HCT116 (cell line): ENCODE results near the gene TMIE. TPM values are rescaled to one million over a fixed set of nuclear protein-coding genes. Genes with fewer than 3 reads are reported as not detected.
A peak's percentile ranks its signal among the peaks of the same experiment; 100 is the strongest.

ENCODE experiments used
- ATAC-seq: fragments of 200-7000 bp; cut with Tn5 transposase; 2 replicates; pipeline ENCODE4 v1.9.1; 2020; ENCODE audit warnings: mild to moderate bottlenecking, moderate library complexity
- BruUV-seq: library from RNA; stranded (reverse); fragments of 400-500 nt; replicated peaks from 2 replicates; lab custom pipeline; 2021; lab: Mats Ljungman, UMichigan
- CTCF ChIA-PET: fragments of 300-600 bp; sonication (Branson Sonifier 250); formaldehyde crosslinking; loops from one replicate; lab custom pipeline; 2021; ENCODE audit warnings: antibody characterized with exemption; lab: Charles Lee
- POLR2A ChIA-PET: fragments of 300-600, 350-600 bp; sonication (Branson Sonifier 250); formaldehyde crosslinking; loops from one replicate; lab custom pipeline; 2021; ENCODE audit warnings: antibody characterized with exemption; lab: Charles Lee
- RAD21 ChIA-PET, 2 experiments: fragments of 300-600 bp; sonication (Branson Sonifier 250); formaldehyde crosslinking; loops; one replicate each; lab custom pipeline; 2023; ENCODE audit warnings: low total read pairs in 2 of 2; ENCODE audit not compliant: uncharacterized antibody in 2 of 2, unreplicated experiment in 2 of 2, low non-redundant PET in 1 of 2; lab: Charles Lee
- DNase-seq: peaks from one replicate; pipeline ENCODE4 v3.0.0-alpha.2; 2010; ENCODE audit warnings: low read depth, low spot score
- H2AFZ ChIP-seq: fragments of 200-600 bp; shearing (Covaris generic), sonication (generic); 2 replicates; pipeline ENCODE4 v1.6.1; 2017; ENCODE audit warnings: low read depth, mixed run types, mixed read lengths, antibody characterized with exemption, low read length; ENCODE audit not compliant: poor library complexity, severe bottlenecking
- H3K27ac ChIP-seq: 2 replicates; pipeline ENCODE4 v1.5.1; 2012; ENCODE audit warnings: low read depth, low read length
- H3K27me3 ChIP-seq: fragments of 200-600 bp; sonication (generic); 2 replicates; pipeline ENCODE4 v1.6.1; 2016; ENCODE audit warnings: mixed run types, low read length, mixed read lengths; ENCODE audit not compliant: insufficient read depth
- H3K36me3 ChIP-seq, 2 experiments: fragments of 200-500 bp in 1 of 2; fragments of 200-600 bp in 1 of 2; sonication (Bioruptor generic) in 1 of 2; sonication (generic) in 1 of 2; 2 replicates each; pipeline versions ENCODE4 v1.5.1 to v1.6.1; 2014 to 2016; ENCODE audit warnings: low read length in 2 of 2, inconsistent platforms in 1 of 2, mixed read lengths in 1 of 2, mixed run types in 1 of 2; ENCODE audit not compliant: insufficient read depth in 2 of 2, control insufficient read depth in 1 of 2
- H3K4me1 ChIP-seq, 2 experiments: fragments of 200-600 bp in 1 of 2; sonication (generic) in 1 of 2; 2 replicates each; pipeline versions ENCODE4 v1.5.1 to v1.6.1; 2012 to 2017; ENCODE audit warnings: low read length in 2 of 2, inconsistent platforms in 1 of 2, mild to moderate bottlenecking in 1 of 2, mixed read lengths in 1 of 2, mixed run types in 1 of 2, moderate library complexity in 1 of 2; ENCODE audit not compliant: insufficient read depth in 2 of 2, control insufficient read depth in 1 of 2
- H3K4me2 ChIP-seq: fragments of 200-600 bp; sonication (generic); 2 replicates; pipeline ENCODE4 v1.6.1; 2017; ENCODE audit warnings: mixed run types, low read length, mixed read lengths
- H3K4me3 ChIP-seq, 2 experiments: fragments of 200-600 bp in 1 of 2; sonication (generic) in 1 of 2; replicated peaks in 1 of 2; 2 replicates each; pipeline ENCODE4 v1.5.1; 2011 to 2016; ENCODE audit warnings: low read length in 2 of 2, control low read depth in 1 of 2, low read depth in 1 of 2, mild to moderate bottlenecking in 1 of 2, mixed read lengths in 1 of 2, mixed run types in 1 of 2
- H3K79me2 ChIP-seq: fragments of 200-600 bp; sonication (generic); 2 replicates; pipeline ENCODE4 v1.6.1; 2017; ENCODE audit warnings: mild to moderate bottlenecking, mixed run types, low read length, moderate library complexity, mixed read lengths; ENCODE audit not compliant: insufficient read depth
- H3K9ac ChIP-seq: fragments of 200-600 bp; sonication (generic); 2 replicates; pipeline ENCODE4 v1.6.1; 2016; ENCODE audit warnings: low read length, mixed read lengths
- H3K9me2 ChIP-seq: fragments of 200-600 bp; sonication (generic), shearing (Covaris generic); 2 replicates; pipeline ENCODE4 v1.6.1; 2017; ENCODE audit warnings: mixed run types, mild to moderate bottlenecking, moderate library complexity; ENCODE audit not compliant: insufficient read depth
- H3K9me3 ChIP-seq, 2 experiments: fragments of 200-500 bp in 1 of 2; fragments of 200-600 bp in 1 of 2; sonication (Bioruptor generic) in 1 of 2; sonication (generic) in 1 of 2; 2 replicates each; pipeline ENCODE4 v1.6.1; 2014 to 2017; ENCODE audit warnings: low read length in 2 of 2, mixed read lengths in 2 of 2, inconsistent platforms in 1 of 2, low read depth in 1 of 2, mild to moderate bottlenecking in 1 of 2, mixed run types in 1 of 2, moderate library complexity in 1 of 2; ENCODE audit not compliant: control insufficient read depth in 1 of 2, insufficient read depth in 1 of 2
- H4K20me1 ChIP-seq: fragments of 200-600 bp; sonication (generic), shearing (Covaris generic); 2 replicates; pipeline ENCODE4 v1.6.1; 2017; ENCODE audit warnings: mixed run types, mild to moderate bottlenecking, moderate library complexity; ENCODE audit not compliant: insufficient read depth
- ATF3 ChIP-seq: IDR thresholded peaks from 2 replicates; pipeline ENCODE4 v1.6.1; 2012
- CEBPB ChIP-seq: IDR thresholded peaks from 2 replicates; pipeline ENCODE4 v1.6.1; 2012; ENCODE audit warnings: low read depth
- ELF1 ChIP-seq: IDR thresholded peaks from 2 replicates; pipeline ENCODE4 v1.6.1; 2012; ENCODE audit warnings: low read depth, borderline replicate concordance
- EZH2 ChIP-seq: fragments of 200-600 bp; sonication (generic); IDR thresholded peaks from 2 replicates; pipeline ENCODE4 v1.6.1; 2017; ENCODE audit warnings: antibody characterized with exemption, mixed run types
- POLR2A ChIP-seq: IDR thresholded peaks from 2 replicates; pipeline ENCODE4 v1.7.0; 2011; ENCODE audit warnings: borderline replicate concordance; ENCODE audit not compliant: insufficient read depth, insufficient read length; ENCODE audit errors: extremely low read depth
- SIN3A ChIP-seq: IDR thresholded peaks from 2 replicates; pipeline ENCODE4 v1.6.1; 2012; ENCODE audit warnings: low read depth
- SP1 ChIP-seq: IDR thresholded peaks from 2 replicates; pipeline ENCODE4 v1.6.1; 2012; ENCODE audit warnings: low read depth
- ZFX ChIP-seq: fragments of 450-650 bp; IDR thresholded peaks from 2 replicates; pipeline ENCODE4 v1.6.1; 2017
- ZNF274 ChIP-seq: fragments of 200-500 bp; sonication (Bioruptor generic); IDR thresholded peaks from 2 replicates; pipeline ENCODE4 v1.6.1; 2014; ENCODE audit warnings: mild to moderate bottlenecking, low read depth, low read length, inconsistent platforms
- intact Hi-C: fragments of 100-400 bp; cut with micrococcal nuclease; formaldehyde crosslinking; loops from 2 replicates; pipeline ENCODE4 v1.10.0; 2022
- total RNA-seq: library from RNA; stranded (reverse); gene quantifications from one replicate; pipeline ENCODE4 v1.2.1, GENCODE V29; 2021; ENCODE audit not compliant: unreplicated experiment
- TF ChIP-seq, protein P1 (sequence below), 3 experiments: fragments of 200-600 bp in 1 of 3; sonication (generic) in 1 of 3; IDR thresholded peaks in 2 of 3; conservative IDR thresholded peaks in 1 of 3; 2 replicates each; pipeline ENCODE4 v1.5.1; 2012 to 2017; ENCODE audit warnings: low read depth in 2 of 3, low read length in 2 of 3, antibody characterized with exemption in 1 of 3, borderline replicate concordance in 1 of 3, control low read depth in 1 of 3, mild to moderate bottlenecking in 1 of 3, mixed read lengths in 1 of 3, mixed run types in 1 of 3, moderate library complexity in 1 of 3; ENCODE audit not compliant: insufficient read depth in 1 of 3

Gene TMIE
- total RNA-seq, 1 experiment from 2014 or later, result 0.74 TPM

DNA sequence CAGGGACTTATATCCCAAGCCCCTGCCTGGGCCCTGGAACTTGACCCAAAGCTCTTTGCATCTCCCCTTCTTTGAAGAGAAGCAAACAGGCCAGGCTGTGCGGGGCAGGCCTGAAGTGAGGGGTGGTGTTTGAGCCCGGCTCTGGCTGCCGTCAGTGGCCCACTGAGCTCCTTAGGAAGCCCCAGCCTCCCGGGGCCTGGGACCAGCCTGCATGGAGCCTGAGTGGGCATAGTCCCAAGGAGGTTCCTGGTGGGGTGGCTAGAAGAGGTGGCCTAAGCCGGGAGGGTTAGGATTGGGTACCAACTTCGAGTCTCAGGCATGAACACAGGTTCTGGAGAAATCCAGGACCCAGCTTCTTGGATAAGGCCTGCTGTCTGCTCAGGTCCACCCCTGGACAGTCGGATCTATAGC lies 6.4 kb downstream of the TMIE start:
- Histone ChIP-seq H3K4me1 (peaks cover 7 to 15% of the 10 kb centered on the region in 2 experiments; a peak in 3 of 4 replicates), H2AFZ (no peak overlapping the region), H3K4me3 (no peak overlapping the region), H3K27me3 (no peaks in the 10 kb centered on the region), H3K36me3 (no peaks in the 10 kb centered on the region), H3K9me3 (no peaks in the 10 kb centered on the region), H3K9ac (no peak overlapping the region), H3K79me2 (no peaks in the 10 kb centered on the region), H4K20me1 (no peaks in the 10 kb centered on the region), H3K4me2 (no peak overlapping the region), H3K9me2 (no peaks in the 10 kb centered on the region), H3K27ac (no peak overlapping the region)
- POLR2A ChIA-PET, result no interaction called here
- CTCF ChIA-PET, result interaction anchor here (1.0 to 2.1 kb wide), 2 partner anchors 180 to 202 kb away, joined by 3 to 11 read pairs; no protein-coding TSS in a partner anchor
- RAD21 ChIA-PET, result no interaction called here
- BruUV-seq, result no TSS peak
- intact Hi-C loops, result loop anchor here (10.0 kb wide), 1 partner anchor 1077 kb away; the partner anchor contains the start of gene SMARCC1
- DNase-seq (no peak), ATAC-seq (no peak)
- TF ChIP-seq ZFX, result no peak
- no peak for TF ChIP-seq EZH2
- TF ChIP-seq CEBPB, result no peak
- no peak for TF ChIP-seq SP1
- TF ChIP-seq POLR2A, result no peak
- TF ChIP-seq ELF1, result no peak

DNA sequence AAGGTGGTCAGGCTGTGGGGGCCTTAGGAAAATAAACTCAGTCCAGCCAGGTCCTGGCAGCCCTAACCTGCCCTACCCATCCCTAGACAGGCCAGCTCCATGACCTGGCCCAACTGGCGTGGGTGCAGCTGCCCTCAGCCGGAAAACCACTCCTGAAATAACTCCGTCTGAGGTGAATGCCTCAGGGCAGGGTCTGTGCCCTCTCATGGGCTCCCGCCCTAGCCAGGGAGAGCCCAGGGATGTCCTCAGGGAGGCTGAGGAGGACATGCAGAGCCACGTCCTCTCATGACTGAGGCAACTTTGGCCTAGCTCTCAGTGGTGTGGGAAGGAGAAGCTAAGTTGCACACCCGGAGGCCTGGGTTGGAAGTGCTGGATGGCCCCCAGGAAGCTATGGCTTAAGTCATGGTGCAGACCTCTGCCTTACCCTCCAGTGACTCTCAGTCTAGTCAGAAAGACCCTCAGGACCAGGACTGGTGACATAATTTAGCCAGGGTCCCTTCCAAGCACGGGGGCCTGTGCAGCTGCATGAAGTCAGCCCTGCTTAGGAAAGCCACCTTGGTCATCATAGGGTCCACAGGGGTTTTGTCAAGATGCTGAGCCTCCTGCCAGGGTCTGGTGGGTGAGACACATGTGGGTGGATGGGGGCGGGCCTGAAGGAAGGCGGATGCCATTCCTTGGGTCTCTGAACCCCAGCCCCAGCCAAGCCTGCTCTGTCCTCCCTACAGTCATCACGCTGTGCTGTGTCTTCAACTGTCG lies 7.4 kb downstream of the TMIE start:
- intact Hi-C loops, result loop anchor here (10.0 kb wide), 1 partner anchor 1076 kb away; the partner anchor contains the start of gene SMARCC1
- no peak overlapping the region for H3K4me3 ChIP-seq
- H3K4me1 ChIP-seq, result peaks cover 7 to 15% of the 10 kb centered on the region in 2 experiments; a peak in 3 of 4 replicates
- no peaks in the 10 kb centered on the region for H3K9me2 ChIP-seq
- no peak overlapping the region for H3K27ac ChIP-seq
- ATAC-seq (no peak), DNase-seq (no peak)
- no peaks in the 10 kb centered on the region for H3K27me3 ChIP-seq
- H3K4me2 ChIP-seq, result no peak overlapping the region
- BruUV-seq, result no TSS peak
- RAD21 ChIA-PET, result interaction anchor here in 1 of 2 experiments (0.5 kb wide), 1 partner anchor 663 kb away, joined by 3 read pairs; no protein-coding TSS in a partner anchor
- no peaks in the 10 kb centered on the region for H3K36me3 ChIP-seq
- no peaks in the 10 kb centered on the region for H3K79me2 ChIP-seq
- no peaks in the 10 kb centered on the region for H3K9me3 ChIP-seq
- POLR2A ChIA-PET, result no interaction called here
- no peak overlapping the region for H3K9ac ChIP-seq
- CTCF ChIA-PET, result interaction anchor here (1.0 to 2.1 kb wide), 2 partner anchors 186 to 201 kb away, joined by 3 to 11 read pairs; no protein-coding TSS in a partner anchor
- TF ChIP-seq ATF3 (no peak), SIN3A (no peak), ZNF274 (no peak)
- TF ChIP-seq, protein P1, sequence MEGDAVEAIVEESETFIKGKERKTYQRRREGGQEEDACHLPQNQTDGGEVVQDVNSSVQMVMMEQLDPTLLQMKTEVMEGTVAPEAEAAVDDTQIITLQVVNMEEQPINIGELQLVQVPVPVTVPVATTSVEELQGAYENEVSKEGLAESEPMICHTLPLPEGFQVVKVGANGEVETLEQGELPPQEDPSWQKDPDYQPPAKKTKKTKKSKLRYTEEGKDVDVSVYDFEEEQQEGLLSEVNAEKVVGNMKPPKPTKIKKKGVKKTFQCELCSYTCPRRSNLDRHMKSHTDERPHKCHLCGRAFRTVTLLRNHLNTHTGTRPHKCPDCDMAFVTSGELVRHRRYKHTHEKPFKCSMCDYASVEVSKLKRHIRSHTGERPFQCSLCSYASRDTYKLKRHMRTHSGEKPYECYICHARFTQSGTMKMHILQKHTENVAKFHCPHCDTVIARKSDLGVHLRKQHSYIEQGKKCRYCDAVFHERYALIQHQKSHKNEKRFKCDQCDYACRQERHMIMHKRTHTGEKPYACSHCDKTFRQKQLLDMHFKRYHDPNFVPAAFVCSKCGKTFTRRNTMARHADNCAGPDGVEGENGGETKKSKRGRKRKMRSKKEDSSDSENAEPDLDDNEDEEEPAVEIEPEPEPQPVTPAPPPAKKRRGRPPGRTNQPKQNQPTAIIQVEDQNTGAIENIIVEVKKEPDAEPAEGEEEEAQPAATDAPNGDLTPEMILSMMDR (IDR thresholded peaks at IDR 0.05 in 2 of 3, conservative IDR thresholded peaks at IDR 0.05 in 1 of 3; ENCODE audit: borderline replicate concordance in 1 of 3, insufficient read depth in 1 of 3, low read depth in 2 of 3, low read length in 2 of 3), result peak in 2 of 3 experiments; percentile 11 to 18; a peak in 1 of 6 replicates
- no peak overlapping the region for H2AFZ ChIP-seq
- H4K20me1 ChIP-seq, result no peaks in the 10 kb centered on the region
